HepG2 (cell line): ENCODE results near the gene TMED3. TPM values are rescaled to one million over a fixed set of nuclear protein-coding genes. Genes with fewer than 3 reads are reported as not detected.
A peak's percentile ranks its signal among the peaks of the same experiment; 100 is the strongest.

Experiments
- KLF9 ChIP-seq: IDR thresholded peaks from 2 replicates; pipeline ENCODE4 v1.6.1; 2016; ENCODE audit warnings: low read depth
- MEF2D ChIP-seq: sonication (generic); formaldehyde crosslinking; IDR thresholded peaks from 2 replicates; pipeline ENCODE4 v1.5.1; 2020; ENCODE audit warnings: mild to moderate bottlenecking, missing genetic modification reagents
- MIER3 ChIP-seq: IDR thresholded peaks from 2 replicates; pipeline ENCODE4 v1.6.1; 2016; ENCODE audit warnings: missing compliant biosample characterization, borderline replicate concordance
- NCOR1 ChIP-seq: fragments of 200-600 bp; sonication (generic); IDR thresholded peaks from 2 replicates; pipeline ENCODE4 v1.7.0; 2017; ENCODE audit warnings: antibody characterized with exemption, low read length, borderline replicate concordance
- PHF21A ChIP-seq: sonication (generic); formaldehyde crosslinking; IDR thresholded peaks from 2 replicates; pipeline ENCODE4 v1.5.0; 2020; ENCODE audit warnings: mild to moderate bottlenecking, missing genetic modification reagents
- SALL2 ChIP-seq: sonication (generic); formaldehyde crosslinking; IDR thresholded peaks from 2 replicates; pipeline ENCODE4 v1.8.1; 2023; ENCODE audit warnings: mild to moderate bottlenecking, missing genetic modification reagents, inconsistent platforms
- TBP ChIP-seq: sonication (generic); formaldehyde crosslinking; IDR thresholded peaks from 2 replicates; pipeline ENCODE4 v1.5.0; 2020; ENCODE audit warnings: missing genetic modification reagents
- ZFP36L2 ChIP-seq: sonication (generic); formaldehyde crosslinking; IDR thresholded peaks from 2 replicates; pipeline ENCODE4 v1.4.0; 2020; ENCODE audit warnings: missing genetic modification reagents
- ZNF3 ChIP-seq: IDR thresholded peaks from 2 replicates; pipeline ENCODE4 v1.7.0; 2017; ENCODE audit warnings: inconsistent platforms
- ZNF382 ChIP-seq: sonication (generic); formaldehyde crosslinking; IDR thresholded peaks from 2 replicates; pipeline ENCODE4 v1.5.0; 2020; ENCODE audit warnings: missing genetic modification reagents, mild to moderate bottlenecking, borderline replicate concordance
- ZNF678 ChIP-seq: sonication (generic); formaldehyde crosslinking; IDR thresholded peaks from 2 replicates; pipeline ENCODE4 v1.4.0; 2020; ENCODE audit warnings: mild to moderate bottlenecking, missing genetic modification reagents
- ZNF768 ChIP-seq: sonication (generic); formaldehyde crosslinking; IDR thresholded peaks from 2 replicates; pipeline ENCODE4 v1.4.0; 2020; ENCODE audit warnings: missing genetic modification reagents
- ZSCAN12 ChIP-seq: sonication (generic); formaldehyde crosslinking; IDR thresholded peaks from 2 replicates; pipeline ENCODE4 v1.9.0; 2021; ENCODE audit warnings: mild to moderate bottlenecking, missing genetic modification reagents
- ZSCAN25 ChIP-seq: sonication (generic); formaldehyde crosslinking; IDR thresholded peaks from 2 replicates; pipeline ENCODE4 v1.8.0; 2022; ENCODE audit warnings: mild to moderate bottlenecking, missing genetic modification reagents
- polyA plus RNA-seq, 8 experiments: library from polyadenylated mRNA; depleted of rRNA in 3 of 8; stranded (reverse) in 7 of 8; unstranded in 1 of 8; fragments of >200 nt; fragmentation: Illumina TruSeq in 4 of 8; extraction: Trizol in 4 of 8; gene quantifications; 2 replicates each; pipeline versions ENCODE4 v1.2.1 to v1.2.3, GENCODE V29; 2011 to 2016; ENCODE audit warnings: low read depth in 4 of 8, missing spikeins in 1 of 8, mixed read lengths in 1 of 8; ENCODE audit not compliant: insufficient read depth in 1 of 8
- total RNA-seq, 5 experiments: library from RNA; depleted of rRNA; stranded (reverse); fragments of >200 nt; fragmentation: Illumina TruSeq; extraction: Trizol; gene quantifications; 2 replicates each; pipeline ENCODE4 v1.2.3, GENCODE V29; 2016; ENCODE audit warnings: low read depth in 1 of 5
- TF ChIP-seq, protein P1 (sequence below): sonication (generic); formaldehyde crosslinking; IDR thresholded peaks from 2 replicates; pipeline ENCODE4 v1.5.0; 2020; ENCODE audit warnings: mild to moderate bottlenecking, missing genetic modification reagents
- TF ChIP-seq, protein P2 (sequence below): sonication (generic); formaldehyde crosslinking; IDR thresholded peaks from 2 replicates; pipeline ENCODE4 v1.4.0; 2020; ENCODE audit warnings: mild to moderate bottlenecking, missing genetic modification reagents
- TF ChIP-seq, protein P3 (sequence below), 2 experiments: fragments of 450-650 bp in 1 of 2; sonication (generic) in 1 of 2; formaldehyde crosslinking; IDR thresholded peaks; 2 replicates each; pipeline versions ENCODE4 v1.5.0 to v1.8.0; 2020 to 2022; ENCODE audit warnings: mild to moderate bottlenecking in 1 of 2, missing genetic modification reagents in 1 of 2
- TF ChIP-seq, protein P4 (sequence below): IDR thresholded peaks from 2 replicates; pipeline ENCODE4 v1.6.1; 2016; ENCODE audit warnings: mild to moderate bottlenecking
- TF ChIP-seq, protein P5 (sequence below): sonication (generic); formaldehyde crosslinking; IDR thresholded peaks from 2 replicates; pipeline ENCODE4 v1.4.0; 2020; ENCODE audit warnings: missing genetic modification reagents

The TMED3 gene
- total and polyA plus RNA-seq, 2 of the 13 experiments (the other 11 are each of a cell fraction or from before 2014, with no cell fraction given) = 125 to 155 TPM

DNA sequence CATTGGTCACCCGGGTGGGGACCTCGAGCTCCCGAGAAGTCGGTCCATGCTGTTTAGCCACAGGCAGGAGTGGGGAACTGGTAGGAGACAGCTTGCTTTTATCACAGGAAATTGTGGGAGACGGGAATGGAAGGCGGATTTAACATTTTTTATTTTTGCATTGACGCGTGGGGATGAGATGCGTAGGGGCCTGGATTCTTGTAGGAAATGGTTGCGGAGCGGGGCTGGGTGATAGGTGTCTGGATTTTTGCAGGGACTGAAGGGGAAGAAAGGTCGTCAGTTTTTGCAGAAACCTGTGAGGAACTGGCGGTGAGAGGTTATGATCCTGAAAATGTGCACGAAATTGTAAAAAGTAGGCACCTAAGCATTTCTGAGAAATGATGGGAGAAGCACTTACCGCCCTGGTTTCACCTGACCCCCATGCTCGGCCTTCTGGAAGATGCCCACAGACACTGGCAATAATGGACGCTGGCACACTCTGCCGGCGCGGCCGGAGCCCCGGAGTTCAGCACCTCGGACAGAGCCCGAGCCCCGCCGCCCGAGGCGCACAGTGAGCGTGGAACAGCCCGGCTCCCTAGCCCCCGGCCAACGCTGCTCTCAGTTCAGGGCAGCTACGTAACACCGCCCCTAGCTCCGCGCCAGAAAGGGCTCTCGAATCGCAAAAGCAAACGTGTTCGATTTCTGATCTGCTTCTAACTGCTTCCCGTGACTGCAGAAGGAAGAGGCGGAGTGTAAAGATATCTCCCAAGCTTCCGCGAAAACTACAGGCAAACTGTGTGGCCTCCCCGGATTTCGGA lies 27.5 kb upstream of the TMED3 start (continued):
- TF ChIP-seq, protein P1, sequence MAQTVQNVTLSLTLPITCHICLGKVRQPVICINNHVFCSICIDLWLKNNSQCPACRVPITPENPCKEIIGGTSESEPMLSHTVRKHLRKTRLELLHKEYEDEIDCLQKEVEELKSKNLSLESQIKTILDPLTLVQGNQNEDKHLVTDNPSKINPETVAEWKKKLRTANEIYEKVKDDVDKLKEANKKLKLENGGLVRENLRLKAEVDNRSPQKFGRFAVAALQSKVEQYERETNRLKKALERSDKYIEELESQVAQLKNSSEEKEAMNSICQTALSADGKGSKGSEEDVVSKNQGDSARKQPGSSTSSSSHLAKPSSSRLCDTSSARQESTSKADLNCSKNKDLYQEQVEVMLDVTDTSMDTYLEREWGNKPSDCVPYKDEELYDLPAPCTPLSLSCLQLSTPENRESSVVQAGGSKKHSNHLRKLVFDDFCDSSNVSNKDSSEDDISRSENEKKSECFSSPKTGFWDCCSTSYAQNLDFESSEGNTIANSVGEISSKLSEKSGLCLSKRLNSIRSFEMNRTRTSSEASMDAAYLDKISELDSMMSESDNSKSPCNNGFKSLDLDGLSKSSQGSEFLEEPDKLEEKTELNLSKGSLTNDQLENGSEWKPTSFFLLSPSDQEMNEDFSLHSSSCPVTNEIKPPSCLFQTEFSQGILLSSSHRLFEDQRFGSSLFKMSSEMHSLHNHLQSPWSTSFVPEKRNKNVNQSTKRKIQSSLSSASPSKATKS (CRISPR knock-in tag) = no peak
- TF ChIP-seq MEF2D (CRISPR knock-in tag) (0 out of 2 replicates have a peak, but pooled peaks have one; percentile 33), KLF9 (no peak), ZSCAN12 (CRISPR knock-in tag) (peak; percentile 87; the same call in 1 of the 2 replicates), ZNF768 (CRISPR knock-in tag) (peak; percentile 60; the same call in 1 of the 2 replicates), ZFP36L2 (CRISPR knock-in tag) (no peak), NCOR1 (no peak), SALL2 (CRISPR knock-in tag) (0 out of 2 replicates have a peak, but pooled peaks have one; percentile 32), ZSCAN25 (no peak), TBP (CRISPR knock-in tag) (no peak), ZNF3 (CRISPR knock-in tag) (no peak), ZNF678 (CRISPR knock-in tag) (no peak), MIER3 (no peak), PHF21A (CRISPR knock-in tag) (no peak), ZNF382 (no peak)
- TF ChIP-seq, protein P2, sequence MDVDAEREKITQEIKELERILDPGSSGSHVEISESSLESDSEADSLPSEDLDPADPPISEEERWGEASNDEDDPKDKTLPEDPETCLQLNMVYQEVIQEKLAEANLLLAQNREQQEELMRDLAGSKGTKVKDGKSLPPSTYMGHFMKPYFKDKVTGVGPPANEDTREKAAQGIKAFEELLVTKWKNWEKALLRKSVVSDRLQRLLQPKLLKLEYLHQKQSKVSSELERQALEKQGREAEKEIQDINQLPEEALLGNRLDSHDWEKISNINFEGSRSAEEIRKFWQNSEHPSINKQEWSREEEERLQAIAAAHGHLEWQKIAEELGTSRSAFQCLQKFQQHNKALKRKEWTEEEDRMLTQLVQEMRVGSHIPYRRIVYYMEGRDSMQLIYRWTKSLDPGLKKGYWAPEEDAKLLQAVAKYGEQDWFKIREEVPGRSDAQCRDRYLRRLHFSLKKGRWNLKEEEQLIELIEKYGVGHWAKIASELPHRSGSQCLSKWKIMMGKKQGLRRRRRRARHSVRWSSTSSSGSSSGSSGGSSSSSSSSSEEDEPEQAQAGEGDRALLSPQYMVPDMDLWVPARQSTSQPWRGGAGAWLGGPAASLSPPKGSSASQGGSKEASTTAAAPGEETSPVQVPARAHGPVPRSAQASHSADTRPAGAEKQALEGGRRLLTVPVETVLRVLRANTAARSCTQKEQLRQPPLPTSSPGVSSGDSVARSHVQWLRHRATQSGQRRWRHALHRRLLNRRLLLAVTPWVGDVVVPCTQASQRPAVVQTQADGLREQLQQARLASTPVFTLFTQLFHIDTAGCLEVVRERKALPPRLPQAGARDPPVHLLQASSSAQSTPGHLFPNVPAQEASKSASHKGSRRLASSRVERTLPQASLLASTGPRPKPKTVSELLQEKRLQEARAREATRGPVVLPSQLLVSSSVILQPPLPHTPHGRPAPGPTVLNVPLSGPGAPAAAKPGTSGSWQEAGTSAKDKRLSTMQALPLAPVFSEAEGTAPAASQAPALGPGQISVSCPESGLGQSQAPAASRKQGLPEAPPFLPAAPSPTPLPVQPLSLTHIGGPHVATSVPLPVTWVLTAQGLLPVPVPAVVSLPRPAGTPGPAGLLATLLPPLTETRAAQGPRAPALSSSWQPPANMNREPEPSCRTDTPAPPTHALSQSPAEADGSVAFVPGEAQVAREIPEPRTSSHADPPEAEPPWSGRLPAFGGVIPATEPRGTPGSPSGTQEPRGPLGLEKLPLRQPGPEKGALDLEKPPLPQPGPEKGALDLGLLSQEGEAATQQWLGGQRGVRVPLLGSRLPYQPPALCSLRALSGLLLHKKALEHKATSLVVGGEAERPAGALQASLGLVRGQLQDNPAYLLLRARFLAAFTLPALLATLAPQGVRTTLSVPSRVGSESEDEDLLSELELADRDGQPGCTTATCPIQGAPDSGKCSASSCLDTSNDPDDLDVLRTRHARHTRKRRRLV (CRISPR knock-in tag) = no peak
- TF ChIP-seq, protein P3, sequence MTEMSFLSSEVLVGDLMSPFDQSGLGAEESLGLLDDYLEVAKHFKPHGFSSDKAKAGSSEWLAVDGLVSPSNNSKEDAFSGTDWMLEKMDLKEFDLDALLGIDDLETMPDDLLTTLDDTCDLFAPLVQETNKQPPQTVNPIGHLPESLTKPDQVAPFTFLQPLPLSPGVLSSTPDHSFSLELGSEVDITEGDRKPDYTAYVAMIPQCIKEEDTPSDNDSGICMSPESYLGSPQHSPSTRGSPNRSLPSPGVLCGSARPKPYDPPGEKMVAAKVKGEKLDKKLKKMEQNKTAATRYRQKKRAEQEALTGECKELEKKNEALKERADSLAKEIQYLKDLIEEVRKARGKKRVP (CRISPR knock-in tag; IDR thresholded peaks at IDR 0.05) = no peak
- TF ChIP-seq, protein P4, sequence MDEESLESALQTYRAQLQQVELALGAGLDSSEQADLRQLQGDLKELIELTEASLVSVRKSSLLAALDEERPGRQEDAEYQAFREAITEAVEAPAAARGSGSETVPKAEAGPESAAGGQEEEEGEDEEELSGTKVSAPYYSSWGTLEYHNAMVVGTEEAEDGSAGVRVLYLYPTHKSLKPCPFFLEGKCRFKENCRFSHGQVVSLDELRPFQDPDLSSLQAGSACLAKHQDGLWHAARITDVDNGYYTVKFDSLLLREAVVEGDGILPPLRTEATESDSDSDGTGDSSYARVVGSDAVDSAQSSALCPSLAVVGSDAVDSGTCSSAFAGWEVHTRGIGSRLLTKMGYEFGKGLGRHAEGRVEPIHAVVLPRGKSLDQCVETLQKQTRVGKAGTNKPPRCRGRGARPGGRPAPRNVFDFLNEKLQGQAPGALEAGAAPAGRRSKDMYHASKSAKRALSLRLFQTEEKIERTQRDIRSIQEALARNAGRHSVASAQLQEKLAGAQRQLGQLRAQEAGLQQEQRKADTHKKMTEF (CRISPR knock-in tag) = peak; percentile 25; the same call in 1 of the 2 replicates
- TF ChIP-seq, protein P5, sequence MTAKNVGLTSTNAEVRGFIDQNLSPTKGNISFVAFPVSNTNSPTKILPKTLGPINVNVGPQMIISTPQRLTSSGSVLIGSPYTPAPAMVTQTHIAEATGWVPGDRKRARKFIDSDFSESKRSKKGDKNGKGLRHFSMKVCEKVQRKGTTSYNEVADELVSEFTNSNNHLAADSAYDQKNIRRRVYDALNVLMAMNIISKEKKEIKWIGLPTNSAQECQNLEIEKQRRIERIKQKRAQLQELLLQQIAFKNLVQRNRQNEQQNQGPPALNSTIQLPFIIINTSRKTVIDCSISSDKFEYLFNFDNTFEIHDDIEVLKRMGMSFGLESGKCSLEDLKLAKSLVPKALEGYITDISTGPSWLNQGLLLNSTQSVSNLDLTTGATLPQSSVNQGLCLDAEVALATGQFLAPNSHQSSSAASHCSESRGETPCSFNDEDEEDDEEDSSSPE (CRISPR knock-in tag) = no peak
